HG03139 (cell line): ENCODE measurements around the gene PXDN.

ENCODE experiments used
- ATAC-seq: cut with Tn5 transposase; IDR thresholded peaks from one replicate; pipeline ENCODE4 v1.9.1; 2021; ENCODE audit not compliant: unreplicated experiment

PXDN gene

GRCh38 chr2:1590596-1591460 is 153.5 kb downstream of the PXDN start:
- ATAC-seq, result no peak

- no peak for ATAC-seq
Observed at GRCh38 chr2:1588978-1589621, 155.2 kb downstream of the PXDN start.

GRCh38 chr2:1588051-1588977 is 156.0 kb downstream of the PXDN start:
- ATAC-seq, result no peak

- no peak for ATAC-seq
Observed at GRCh38 chr2:1586923-1587840, 157.1 kb downstream of the PXDN start.

GRCh38 chr2:1586251-1586922 is 157.9 kb downstream of the PXDN start:
- ATAC-seq, result no peak

- ATAC-seq, result no peak
Observed at GRCh38 chr2:1585635-1586034, 158.7 kb downstream of the PXDN start.

GRCh38 chr2:1584691-1585485 is 159.4 kb downstream of the PXDN start:
- no peak for ATAC-seq

- no peak for ATAC-seq
Observed at GRCh38 chr2:1584051-1584531, 160.2 kb downstream of the PXDN start.

- no peak for ATAC-seq
Observed at GRCh38 chr2:1582891-1583341, 161.4 kb downstream of the PXDN start.

- ATAC-seq, result no peak
Observed at GRCh38 chr2:1581965-1582625, 162.2 kb downstream of the PXDN start.
